NCI-H1092 (cell line): Measurements from ENCODE around the gene BCL11B.
"Not testable (repeated sequence)": the region's sequence is repeated elsewhere in the genome, so short reads cannot be mapped to it uniquely, and the experiment has no call there.

Experiments
- DNase-seq: peaks from one replicate; lab custom pipeline; 2025; lab: John Stamatoyannopoulos, UW

BCL11B gene

DNA sequence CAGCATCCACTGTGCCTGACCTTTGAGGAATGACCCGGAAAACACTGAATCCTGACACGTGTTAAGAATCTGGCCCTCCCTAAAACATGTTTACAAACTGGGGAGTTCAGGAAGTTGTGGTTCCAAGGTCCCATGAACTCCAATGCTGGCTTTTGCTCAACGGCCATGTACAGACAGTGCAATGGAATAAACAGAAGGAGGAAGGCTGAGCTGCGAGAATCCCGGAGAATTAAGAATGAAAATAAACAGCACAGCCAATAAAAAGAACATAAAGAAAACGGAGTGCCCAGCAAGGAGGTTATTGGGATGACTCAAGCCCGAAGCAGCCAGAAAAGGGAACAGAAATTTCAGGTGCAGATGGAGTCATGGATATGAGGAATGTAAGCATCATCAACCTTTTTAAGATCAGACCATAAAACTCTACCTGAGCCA lies 32.3 kb downstream of the BCL11B start:
- DNase-seq, result no peak

GRCh38 chr14:99238216-99238615 lies 33.8 kb downstream of the BCL11B start:
- DNase-seq, result no peak

GRCh38 chr14:99237288-99237687 lies 34.7 kb downstream of the BCL11B start:
- no peak for DNase-seq

DNA sequence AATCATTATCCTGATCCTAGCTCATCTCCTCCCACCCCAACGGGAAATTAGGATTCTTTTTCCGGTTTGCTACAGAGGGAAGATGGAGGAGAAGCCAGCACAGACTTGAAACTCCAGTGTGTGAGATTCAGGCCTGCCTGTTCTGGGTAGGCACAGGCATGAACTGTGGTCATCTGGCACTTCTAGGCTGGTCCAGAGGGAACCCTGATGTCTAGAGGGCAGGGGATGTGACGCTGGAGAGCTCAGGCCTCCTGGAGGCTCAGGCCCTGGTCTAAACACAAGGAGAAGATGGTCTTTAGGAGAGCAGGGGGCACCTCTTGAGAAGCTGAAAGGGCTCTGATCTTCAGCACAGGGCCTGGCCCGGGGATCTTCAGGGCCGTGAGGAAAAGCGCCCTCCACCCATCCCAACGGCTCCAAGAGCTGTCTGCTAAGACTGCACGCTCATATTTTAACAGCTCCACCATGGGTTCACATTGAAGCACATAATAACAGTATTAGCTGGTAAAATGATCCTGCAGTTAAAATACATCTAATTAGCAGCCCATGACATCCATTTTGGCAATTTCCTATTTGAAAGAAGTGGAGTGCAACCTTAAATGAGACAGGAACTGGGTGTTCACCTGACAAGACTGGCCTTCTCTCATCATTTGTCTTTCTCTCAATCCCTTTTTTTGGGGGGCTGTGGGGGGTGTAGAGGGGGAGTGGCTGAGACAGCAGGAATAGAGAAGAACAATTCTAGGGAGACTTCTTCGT lies 35.4 kb downstream of the BCL11B start:
- no peak for DNase-seq

GRCh38 chr14:99235582-99236320 lies 36.2 kb downstream of the BCL11B start:
- no peak for DNase-seq

GRCh38 chr14:99234961-99235571 lies 36.9 kb downstream of the BCL11B start:
- DNase-seq, result no peak

DNA sequence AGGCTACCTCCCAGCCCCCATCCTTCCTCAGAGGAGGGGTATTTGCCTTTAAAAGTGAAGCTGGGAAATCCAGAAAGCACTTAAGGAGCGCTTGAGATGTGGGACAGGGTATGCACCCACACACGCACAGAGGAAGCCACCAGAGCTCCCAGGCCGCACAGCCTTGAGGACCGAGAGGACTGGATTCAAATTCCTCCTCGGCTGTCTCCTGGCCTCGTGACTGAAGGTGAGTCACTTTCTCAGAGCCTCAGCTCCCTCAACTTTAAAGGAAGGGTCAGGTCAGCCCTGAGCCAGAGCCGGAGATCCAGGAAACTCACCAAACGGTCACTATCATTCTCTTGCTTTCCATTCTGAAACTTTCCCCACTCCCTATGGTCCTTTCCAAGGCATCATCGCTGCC lies 37.6 kb downstream of the BCL11B start:
- DNase-seq, result no peak

- no peak for DNase-seq
Observed at GRCh38 chr14:99233222-99234035, 38.6 kb downstream of the BCL11B start.

DNA sequence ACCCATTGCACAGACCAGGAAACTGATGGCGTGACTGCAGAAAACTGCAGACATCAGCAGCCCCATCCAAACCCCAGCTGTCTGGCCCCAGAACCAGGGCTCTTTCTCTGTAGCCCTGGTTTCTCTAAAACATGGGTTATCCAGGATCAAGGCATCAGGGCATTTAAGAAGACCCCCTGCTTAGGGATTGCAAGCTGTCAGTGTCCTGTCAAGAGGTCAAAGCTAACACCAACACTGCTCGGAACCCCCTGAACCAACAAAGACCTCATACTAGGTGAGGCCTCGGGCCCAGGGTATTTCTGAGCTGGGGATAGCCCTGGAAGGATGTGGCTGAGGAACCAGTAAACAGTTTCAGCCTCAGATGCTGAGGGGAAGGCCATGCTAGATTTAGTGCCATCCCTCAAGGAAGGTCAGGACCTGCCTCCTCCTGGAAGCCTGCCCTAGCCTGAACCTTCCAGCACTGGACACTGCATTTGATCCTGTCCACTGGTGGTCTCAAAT lies 39.2 kb downstream of the BCL11B start:
- DNase-seq, result no peak

DNA sequence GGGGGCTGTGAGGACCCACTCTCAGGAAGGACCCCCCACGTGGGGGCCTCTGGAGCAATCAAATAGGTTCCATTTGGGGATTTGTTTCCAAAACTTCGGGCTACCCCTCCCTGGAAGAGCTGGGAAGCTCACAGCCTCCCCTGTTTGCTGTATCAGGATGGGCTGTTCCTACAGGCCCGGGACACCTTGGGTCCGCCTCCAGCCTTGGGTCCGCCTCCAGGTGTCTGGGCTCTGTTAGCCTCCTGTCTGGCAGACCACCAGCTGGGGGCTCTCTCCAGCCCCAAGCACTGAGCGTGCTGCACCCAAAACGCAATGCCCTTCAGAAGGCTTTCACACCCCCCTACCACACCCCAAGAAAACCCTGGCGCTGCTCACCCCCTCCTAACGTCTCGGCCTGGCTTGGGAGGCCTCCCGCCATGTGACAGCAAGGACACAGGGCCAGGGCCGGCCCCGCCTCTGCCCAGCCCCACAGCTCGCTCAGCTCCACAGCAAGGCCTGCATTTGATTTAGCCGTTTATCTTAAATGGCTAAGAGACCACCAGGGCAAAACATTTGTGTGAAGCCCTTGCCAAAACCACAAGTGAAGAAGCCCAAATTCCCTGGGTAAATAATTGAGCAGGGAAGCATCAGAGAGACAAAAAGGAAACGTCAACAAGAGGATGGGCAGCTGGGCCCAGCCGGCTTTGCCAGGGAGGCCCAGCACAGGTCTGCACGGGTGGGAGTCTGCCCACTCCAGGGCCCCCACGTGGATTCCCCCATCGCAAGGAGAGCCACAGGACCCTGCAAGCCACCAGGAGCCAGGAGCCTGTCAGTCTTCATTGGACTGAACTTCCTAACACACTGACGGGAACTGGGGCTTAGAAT lies 39.9 kb downstream of the BCL11B start:
- DNase-seq, result no peak

DNA sequence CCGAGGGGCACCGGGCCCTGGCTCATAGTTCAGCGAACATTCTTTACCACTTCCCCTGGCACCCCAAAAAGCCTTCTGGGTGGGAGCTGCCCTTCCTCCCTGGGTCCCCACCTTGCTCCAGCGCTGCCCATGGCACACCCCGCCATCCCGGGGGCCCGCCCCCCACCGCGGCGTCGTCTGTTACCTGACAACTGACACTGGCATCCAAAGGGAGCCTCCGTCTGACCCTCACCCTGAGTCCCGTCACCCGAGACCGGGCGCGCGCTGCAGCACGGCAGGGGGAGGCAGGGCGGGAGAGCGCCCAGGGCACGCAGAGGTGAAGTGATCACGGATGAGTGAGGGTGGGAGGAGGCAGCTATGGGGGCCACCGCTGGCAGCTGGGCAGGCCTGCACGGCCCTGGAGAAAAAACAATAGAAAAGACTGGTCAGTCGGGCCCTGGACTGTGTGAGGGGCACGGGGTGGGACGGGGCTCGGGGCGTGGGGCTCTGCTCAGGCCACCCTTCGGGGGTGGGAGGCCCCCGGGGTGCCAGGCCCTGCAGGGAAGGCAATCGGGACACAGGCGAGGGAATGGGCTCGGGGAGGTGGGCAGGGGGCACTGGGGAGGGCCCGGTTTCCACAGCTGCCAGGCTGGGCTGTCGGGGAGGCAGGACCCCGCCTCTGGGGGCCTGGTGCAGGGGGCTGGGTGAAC lies 40.7 kb downstream of the BCL11B start:
- DNase-seq, result no peak

GRCh38 chr14:99230208-99231151 lies 41.5 kb downstream of the BCL11B start:
- DNase-seq, result no peak

DNA sequence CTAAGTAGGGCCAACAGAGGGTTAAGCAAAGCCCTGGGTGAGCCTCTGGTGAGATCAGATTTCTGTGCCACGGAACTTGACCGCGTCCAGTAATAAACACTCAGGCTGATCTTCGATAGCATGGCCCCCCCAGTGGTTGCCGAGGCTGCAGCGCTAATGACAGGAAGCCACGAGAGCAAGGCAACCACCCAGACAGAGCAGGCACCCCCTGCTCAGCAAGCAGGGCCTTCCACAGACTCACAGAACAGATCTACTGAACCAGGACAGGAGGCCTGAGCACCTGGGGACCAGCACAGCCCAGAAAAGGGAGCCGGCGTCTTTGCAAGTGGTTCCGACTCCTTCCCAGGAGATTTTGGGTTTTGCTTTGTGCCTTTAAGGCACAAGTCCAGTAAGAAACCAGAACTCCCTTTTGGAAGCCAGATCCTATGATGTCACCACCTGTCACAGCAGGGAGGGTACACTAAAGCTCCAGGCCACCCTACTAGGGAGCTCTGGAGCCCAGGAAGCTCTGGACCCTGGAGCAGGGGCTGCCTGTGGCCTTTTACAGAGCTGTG lies 42.3 kb downstream of the BCL11B start:
- DNase-seq, result no peak

GRCh38 chr14:99228760-99229159 lies 43.2 kb downstream of the BCL11B start:
- not testable (repeated sequence) for DNase-seq

- DNase-seq, result no peak
Observed at GRCh38 chr14:99226687-99227086, 45.3 kb downstream of the BCL11B start.

GRCh38 chr14:99225436-99226203 lies 46.4 kb downstream of the BCL11B start:
- no peak for DNase-seq

DNA sequence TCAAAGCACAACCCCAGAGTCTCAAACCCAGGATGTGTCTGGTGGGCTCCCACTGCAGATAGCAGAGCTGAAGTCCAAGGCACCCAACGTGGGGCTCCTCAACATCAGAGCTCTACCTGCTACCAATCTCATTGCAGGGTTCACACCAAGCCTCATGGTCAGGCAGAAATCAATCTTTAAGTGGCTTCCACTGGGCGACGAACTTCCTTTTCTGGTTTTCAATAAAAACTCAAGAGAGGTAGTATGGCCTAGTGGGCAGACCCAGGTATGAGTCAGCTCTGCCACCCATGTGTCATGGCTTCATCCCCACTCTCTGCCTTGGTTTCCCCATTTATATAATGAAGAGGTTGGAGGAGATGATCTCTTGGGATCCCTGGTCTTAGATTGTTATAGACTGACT lies 47.0 kb downstream of the BCL11B start:
- no peak for DNase-seq
